ENCODE measurements around the gene GRID1. TPM values are rescaled to one million over a fixed set of nuclear protein-coding genes. Genes with fewer than 3 reads are reported as not detected.

The GRID1 gene
- total RNA-seq, 4 donors from 2014 or later, result 17.2 to 28.1 (median 23.6) TPM

DNA sequence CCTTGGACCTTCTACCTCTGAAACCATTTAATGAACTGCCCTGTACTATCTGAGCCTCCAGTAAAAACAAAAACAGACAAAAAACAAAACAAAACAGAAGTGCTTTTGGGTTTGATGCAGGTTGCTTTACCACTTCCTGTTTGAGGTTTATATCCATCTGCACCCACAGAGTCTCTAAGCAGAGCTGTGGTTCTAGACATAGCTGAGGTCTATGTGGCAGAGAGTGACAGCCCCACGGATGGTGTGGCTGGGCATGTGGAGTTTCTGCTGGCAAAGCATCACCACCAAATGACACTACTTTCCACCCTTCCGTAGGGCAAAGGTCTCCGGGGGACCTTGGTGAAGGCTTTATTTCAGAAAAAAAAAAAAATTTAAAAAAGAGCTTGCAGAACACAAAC is 754.2 kb downstream of the GRID1 start:
- no peak for DNase-seq
- H3K27ac ChIP-seq, result no peak overlapping the region
- H3K4me1 ChIP-seq, result peaks cover 0 to 9% of the 10 kb centered on the region in 2 donors
- intact Hi-C loops (cut with DNase I), result no loop called here
- no peaks in the 10 kb centered on the region for H3K9me3 ChIP-seq
- H3K27me3 ChIP-seq, result no peaks in the 10 kb centered on the region
- no peak for TF ChIP-seq POLR2A (IDR thresholded peaks at IDR 0.05)
- TF ChIP-seq, protein P1, sequence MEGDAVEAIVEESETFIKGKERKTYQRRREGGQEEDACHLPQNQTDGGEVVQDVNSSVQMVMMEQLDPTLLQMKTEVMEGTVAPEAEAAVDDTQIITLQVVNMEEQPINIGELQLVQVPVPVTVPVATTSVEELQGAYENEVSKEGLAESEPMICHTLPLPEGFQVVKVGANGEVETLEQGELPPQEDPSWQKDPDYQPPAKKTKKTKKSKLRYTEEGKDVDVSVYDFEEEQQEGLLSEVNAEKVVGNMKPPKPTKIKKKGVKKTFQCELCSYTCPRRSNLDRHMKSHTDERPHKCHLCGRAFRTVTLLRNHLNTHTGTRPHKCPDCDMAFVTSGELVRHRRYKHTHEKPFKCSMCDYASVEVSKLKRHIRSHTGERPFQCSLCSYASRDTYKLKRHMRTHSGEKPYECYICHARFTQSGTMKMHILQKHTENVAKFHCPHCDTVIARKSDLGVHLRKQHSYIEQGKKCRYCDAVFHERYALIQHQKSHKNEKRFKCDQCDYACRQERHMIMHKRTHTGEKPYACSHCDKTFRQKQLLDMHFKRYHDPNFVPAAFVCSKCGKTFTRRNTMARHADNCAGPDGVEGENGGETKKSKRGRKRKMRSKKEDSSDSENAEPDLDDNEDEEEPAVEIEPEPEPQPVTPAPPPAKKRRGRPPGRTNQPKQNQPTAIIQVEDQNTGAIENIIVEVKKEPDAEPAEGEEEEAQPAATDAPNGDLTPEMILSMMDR (IDR thresholded peaks at IDR 0.05), result no peak
- no peaks in the 10 kb centered on the region for H3K36me3 ChIP-seq
- no peak overlapping the region for H3K4me3 ChIP-seq (replicated peaks in 1 of 3)
- 81 to 86% methylated on average over 3 of the region's 3 CpGs for WGBS, 2 donors

DNA sequence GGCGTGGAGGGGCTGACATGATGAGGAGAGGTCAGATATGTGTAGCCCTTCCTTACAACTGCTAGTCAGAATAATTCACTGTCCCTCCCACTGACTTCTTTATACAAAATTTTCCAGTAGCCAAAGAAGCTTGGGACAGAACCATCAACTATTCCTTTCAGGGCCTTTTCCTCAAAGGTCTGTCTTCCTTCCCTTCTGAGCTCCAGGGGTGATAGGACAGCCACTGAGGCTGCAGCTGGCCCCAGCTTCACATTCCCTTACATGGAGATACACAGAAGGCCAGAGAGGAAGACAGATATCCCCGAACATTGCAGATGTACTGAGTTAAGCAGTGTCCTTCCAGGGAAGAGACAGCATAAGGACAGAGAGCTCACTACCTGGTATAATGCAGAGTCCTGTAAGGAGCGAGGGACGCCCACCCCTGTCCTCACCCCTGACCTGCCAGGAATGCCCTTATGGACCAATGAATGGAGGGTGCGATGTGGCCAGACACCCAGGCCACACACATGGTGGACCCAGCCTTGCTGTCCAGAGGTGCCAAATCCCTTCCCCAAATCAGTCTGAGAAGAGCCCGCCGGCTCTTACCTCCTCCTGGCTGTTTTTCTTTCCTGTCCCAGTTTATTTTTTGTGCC is 754.7 kb downstream of the GRID1 start:
- intact Hi-C loops (cut with DNase I), result no loop called here
- Histone ChIP-seq H3K27ac (no peak overlapping the region), H3K4me3 (replicated peaks in 1 of 3) (no peak overlapping the region), H3K36me3 (no peaks in the 10 kb centered on the region), H3K4me1 (peaks cover 0 to 9% of the 10 kb centered on the region in 2 donors), H3K27me3 (no peaks in the 10 kb centered on the region), H3K9me3 (no peaks in the 10 kb centered on the region)
- DNase-seq, result no peak
- 81 to 91% methylated on average over 7 of the region's 7 CpGs for WGBS, 2 donors
- TF ChIP-seq, protein P1 (IDR thresholded peaks at IDR 0.05), result no peak
- TF ChIP-seq POLR2A (IDR thresholded peaks at IDR 0.05), result no peak

DNA sequence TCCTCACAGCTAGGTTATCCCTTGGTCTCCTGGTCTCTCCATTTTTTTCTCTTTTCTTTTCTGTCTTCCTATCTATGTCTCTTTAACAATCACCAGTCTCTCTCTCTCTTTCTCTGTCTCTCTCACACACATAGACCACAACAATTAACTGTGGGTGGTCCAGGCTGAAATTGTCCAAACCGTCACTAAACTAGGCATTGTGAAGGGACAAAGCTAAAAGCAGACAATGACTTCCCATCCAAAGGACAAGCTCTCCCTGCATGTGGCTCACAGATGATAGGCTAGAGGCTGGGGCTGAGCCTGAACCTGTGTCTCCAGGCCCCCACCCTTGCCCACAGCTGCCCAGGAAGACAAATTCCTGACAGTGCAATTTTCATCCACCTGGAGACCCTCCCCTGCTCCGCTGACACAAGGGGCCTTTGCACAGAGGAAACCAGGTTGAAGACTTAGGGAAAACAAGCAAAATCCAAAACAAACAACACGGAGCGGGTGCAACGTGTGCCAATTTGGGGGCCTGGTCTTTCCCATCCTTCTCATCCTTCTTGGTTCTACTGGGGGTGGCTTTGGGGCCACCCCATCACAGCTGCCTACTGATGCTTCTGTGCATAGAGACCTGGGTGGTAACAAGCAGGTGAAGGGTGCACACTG is 755.4 kb downstream of the GRID1 start:
- intact Hi-C loops (cut with DNase I), result no loop called here
- no peak overlapping the region for H3K4me3 ChIP-seq (replicated peaks in 1 of 3)
- H3K36me3 ChIP-seq, result no peaks in the 10 kb centered on the region
- H3K27me3 ChIP-seq, result no peaks in the 10 kb centered on the region
- H3K4me1 ChIP-seq, result peaks cover 0 to 9% of the 10 kb centered on the region in 2 donors
- WGBS, 2 donors, result 90 to 92% methylated on average over 5 of the region's 5 CpGs
- no peaks in the 10 kb centered on the region for H3K9me3 ChIP-seq
- TF ChIP-seq POLR2A (IDR thresholded peaks at IDR 0.05), result no peak
- TF ChIP-seq, protein P1 (IDR thresholded peaks at IDR 0.05), result no peak
- no peak overlapping the region for H3K27ac ChIP-seq
- no peak for DNase-seq

DNA sequence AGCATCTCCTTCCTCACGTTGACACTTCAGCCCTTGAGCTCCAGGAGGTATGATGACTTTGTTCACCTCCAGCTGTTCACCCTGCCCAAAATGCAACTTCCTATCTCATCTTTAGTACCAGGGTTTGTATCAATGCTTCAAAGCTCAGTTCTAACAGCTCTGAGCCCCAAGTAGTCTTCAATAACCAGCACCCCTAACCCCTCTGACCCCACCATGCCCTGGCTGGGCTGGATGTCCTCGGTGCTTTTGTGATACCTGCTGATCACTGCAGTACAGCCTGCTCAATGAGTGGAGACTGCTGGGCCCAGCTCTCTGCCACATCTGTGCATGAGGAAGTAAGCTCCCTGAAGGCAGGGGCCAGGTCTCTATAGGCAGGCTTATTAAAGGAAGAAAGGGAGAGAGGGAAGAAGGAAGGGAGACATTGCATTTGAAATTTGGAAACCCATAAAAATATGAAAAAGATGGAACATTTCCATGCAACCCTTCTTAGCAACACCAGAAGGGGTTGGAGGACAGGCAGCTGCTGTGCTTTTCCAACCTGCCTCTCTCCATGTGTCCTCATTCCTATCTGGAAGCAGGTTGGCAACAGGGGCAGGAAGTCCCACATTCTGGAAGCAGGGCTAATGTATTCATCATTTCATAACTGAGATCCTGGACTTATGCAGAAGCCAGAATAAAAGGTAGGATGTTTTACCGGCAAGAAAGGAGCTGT is 756.1 kb downstream of the GRID1 start:
- WGBS, 2 donors, result 91 to 92% methylated on average over 3 of the region's 3 CpGs
- Histone ChIP-seq H3K4me1 (peaks cover 0 to 9% of the 10 kb centered on the region in 2 donors), H3K27me3 (no peaks in the 10 kb centered on the region), H3K27ac (no peak overlapping the region), H3K9me3 (no peaks in the 10 kb centered on the region), H3K36me3 (no peaks in the 10 kb centered on the region), H3K4me3 (replicated peaks in 1 of 3) (no peak overlapping the region)
- no peak for DNase-seq
- intact Hi-C loops (cut with DNase I), result no loop called here
- TF ChIP-seq POLR2A (IDR thresholded peaks at IDR 0.05), result no peak
- TF ChIP-seq, protein P1 (IDR thresholded peaks at IDR 0.05), result no peak

DNA sequence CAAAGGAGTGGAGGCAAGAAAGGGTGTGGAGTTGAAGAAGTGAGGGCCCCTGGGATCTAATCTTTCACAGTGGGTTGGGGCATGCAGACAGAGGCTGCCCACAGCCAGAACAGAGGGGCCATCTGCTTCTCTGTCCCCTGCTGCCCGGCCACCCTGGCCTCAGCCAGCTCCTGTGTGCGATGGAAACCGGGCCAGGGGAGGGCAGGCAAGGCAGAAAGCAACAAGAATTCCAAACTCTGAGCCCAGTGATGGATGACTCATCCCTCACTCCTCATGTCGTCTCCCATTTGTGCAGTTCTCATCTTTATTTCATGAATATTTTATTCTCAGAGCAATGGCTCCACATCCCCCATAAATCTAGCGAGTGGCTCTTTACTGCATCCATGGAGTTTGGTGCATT is 757.1 kb downstream of the GRID1 start:
- TF ChIP-seq POLR2A (IDR thresholded peaks at IDR 0.05), result no peak
- TF ChIP-seq, protein P1 (IDR thresholded peaks at IDR 0.05), result no peak
- H3K4me3 ChIP-seq (replicated peaks in 1 of 3), result no peak overlapping the region
- intact Hi-C loops (cut with DNase I), result no loop called here
- WGBS, 2 donors, result 87 to 90% methylated on average over 5 of the region's 5 CpGs
- no peak for DNase-seq
- no peaks in the 10 kb centered on the region for H3K36me3 ChIP-seq
- no peaks in the 10 kb centered on the region for H3K27me3 ChIP-seq
- H3K27ac ChIP-seq, result no peak overlapping the region
- H3K9me3 ChIP-seq, result no peaks in the 10 kb centered on the region
- H3K4me1 ChIP-seq, result peaks cover 0 to 9% of the 10 kb centered on the region in 2 donors

All from thyroid gland (tissue), 4 donors.